GM23338 (cell line): ENCODE results near the gene NOLC1. TPM values are rescaled to one million over a fixed set of nuclear protein-coding genes. Genes with fewer than 3 reads are reported as not detected.

Experiments used
- ATAC-seq: fragments of 200-7000 bp; cut with Tn5 transposase; 3 replicates; pipeline ENCODE4 v1.9.1; 2020
- DNase-seq: peaks from one replicate; pipeline ENCODE4 v3.0.0-alpha.2; 2015; ENCODE audit warnings: low spot score
- H2AFZ ChIP-seq: fragments of 200-600 bp; sonication (generic); 2 replicates; pipeline ENCODE4 v1.8.0; 2016; ENCODE audit warnings: antibody characterized with exemption, mild to moderate bottlenecking, moderate library complexity
- H3F3A ChIP-seq: fragments of 200-600 bp; sonication (generic); replicated peaks from 2 replicates; pipeline ENCODE4 v1.8.0; 2017; ENCODE audit warnings: antibody characterized with exemption, mixed run types, low read depth
- H3K27ac ChIP-seq: fragments of 200-600 bp; sonication (generic); 2 replicates; pipeline ENCODE4 v1.6.1; 2016; ENCODE audit warnings: low read depth
- H3K27me3 ChIP-seq: fragments of 200-600 bp; sonication (generic); 2 replicates; pipeline ENCODE4 v1.8.0; 2016; ENCODE audit warnings: mild to moderate bottlenecking, mixed run types, moderate library complexity; ENCODE audit not compliant: insufficient read depth
- H3K36me3 ChIP-seq: fragments of 200-600 bp; sonication (generic); 2 replicates; pipeline ENCODE4 v1.8.0; 2016; ENCODE audit warnings: mild to moderate bottlenecking; ENCODE audit not compliant: insufficient read depth
- H3K4me1 ChIP-seq: fragments of 200-600 bp; sonication (generic); 2 replicates; pipeline ENCODE4 v1.8.0; 2016; ENCODE audit warnings: mild to moderate bottlenecking, moderate library complexity; ENCODE audit not compliant: insufficient read depth
- H3K4me2 ChIP-seq: fragments of 200-600 bp; sonication (generic); 2 replicates; pipeline ENCODE4 v1.7.1; 2017; ENCODE audit warnings: mixed run types
- H3K4me3 ChIP-seq: fragments of 200-600 bp; sonication (generic); 2 replicates; pipeline ENCODE4 v1.6.1; 2016; ENCODE audit warnings: mixed run types
- H3K79me2 ChIP-seq: fragments of 200-600 bp; sonication (generic); replicated peaks from 2 replicates; pipeline ENCODE4 v1.8.0; 2017; ENCODE audit warnings: mild to moderate bottlenecking; ENCODE audit not compliant: insufficient read depth
- H3K9me2 ChIP-seq: fragments of 200-600 bp; sonication (generic); 2 replicates; pipeline ENCODE4 v1.8.0; 2017; ENCODE audit not compliant: insufficient read depth
- H4K20me1 ChIP-seq: fragments of 200-600 bp; sonication (generic); replicated peaks from 2 replicates; pipeline ENCODE4 v1.8.0; 2017; ENCODE audit warnings: mild to moderate bottlenecking; ENCODE audit not compliant: insufficient read depth
- H3K27ac Mint-ChIP-seq: 2 replicates; pipeline ENCODE4 v1.8.0; 2020; ENCODE audit warnings: inconsistent platforms, mild to moderate bottlenecking, moderate library complexity, mixed read lengths
- H3K27me3 Mint-ChIP-seq: 3 replicates; pipeline ENCODE4 v1.8.0; 2022; ENCODE audit warnings: low read depth, mild to moderate bottlenecking, moderate library complexity, mixed read lengths, inconsistent platforms; ENCODE audit not compliant: insufficient read depth, poor library complexity
- H3K36me3 Mint-ChIP-seq: 3 replicates; pipeline ENCODE4 v1.8.0; 2021; ENCODE audit warnings: low read depth, mild to moderate bottlenecking, inconsistent platforms, moderate library complexity, mixed read lengths
- H3K4me1 Mint-ChIP-seq: 3 replicates; pipeline ENCODE4 v1.8.0; 2020; ENCODE audit warnings: mild to moderate bottlenecking, inconsistent platforms, mixed read lengths
- H3K4me3 Mint-ChIP-seq: 3 replicates; pipeline ENCODE4 v1.8.0; 2021; ENCODE audit warnings: moderate library complexity, mild to moderate bottlenecking, inconsistent platforms, mixed read lengths
- H3K9me3 Mint-ChIP-seq: 3 replicates; pipeline ENCODE4 v1.8.0; 2020; ENCODE audit warnings: moderate library complexity, mild to moderate bottlenecking, inconsistent platforms, mixed read lengths
- CREB1 ChIP-seq: fragments of 250-450 bp; sonication (Bioruptor Pico); IDR thresholded peaks from 2 replicates; pipeline ENCODE4 v1.5.0; 2020; ENCODE audit warnings: low read depth, mild to moderate bottlenecking, moderate library complexity
- CTCF ChIP-seq, 2 experiments: fragments of 200-600 bp in 1 of 2; sonication (generic) in 1 of 2; conservative IDR thresholded peaks; 2 replicates each; pipeline versions ENCODE4 v1.5.1 to v1.6.1; 2016 to 2017; ENCODE audit warnings: antibody characterized with exemption in 2 of 2, low read depth in 2 of 2, mild to moderate bottlenecking in 2 of 2, moderate library complexity in 1 of 2
- EZH2phosphoT487 ChIP-seq: fragments of 200-600 bp; sonication (generic); IDR thresholded peaks from one replicate; pipeline ENCODE4 v1.8.1; 2018; ENCODE audit warnings: antibody characterized with exemption; ENCODE audit not compliant: unreplicated experiment
- JUNB ChIP-seq: IDR thresholded peaks from one replicate; pipeline ENCODE4 v1.6.1; 2016; ENCODE audit warnings: antibody characterized with exemption; ENCODE audit not compliant: unreplicated experiment
- NANOG ChIP-seq: IDR thresholded peaks from 2 replicates; pipeline ENCODE4 v1.6.1; 2016; ENCODE audit warnings: antibody characterized with exemption, borderline replicate concordance
- POLR2AphosphoS5 ChIP-seq: IDR thresholded peaks from 2 replicates; pipeline ENCODE4 v1.6.1; 2016; ENCODE audit warnings: antibody characterized with exemption, low read depth
- REST ChIP-seq: IDR thresholded peaks from one replicate; pipeline ENCODE4 v1.6.1; 2018; ENCODE audit warnings: antibody characterized with exemption; ENCODE audit not compliant: unreplicated experiment
- STAT1 ChIP-seq: IDR thresholded peaks from one replicate; pipeline ENCODE4 v1.6.1; 2016; ENCODE audit warnings: antibody characterized with exemption; ENCODE audit not compliant: unreplicated experiment
- ZNF114 ChIP-seq: fragments of 250-450 bp; sonication (Bioruptor Pico); IDR thresholded peaks from 2 replicates; pipeline ENCODE4 v1.5.0; 2020; ENCODE audit warnings: mild to moderate bottlenecking, moderate library complexity
- ZNF331 ChIP-seq: fragments of 250-450 bp; sonication (Bioruptor Pico); IDR thresholded peaks from 2 replicates; pipeline ENCODE4 v1.5.0; 2020; ENCODE audit warnings: low read depth, mild to moderate bottlenecking, moderate library complexity
- polyA plus RNA-seq: library from polyadenylated mRNA; unstranded; fragments of >200 nt; fragmentation: Nextera tagmentation; extraction: Ambion mirVana; gene quantifications from 2 replicates; pipeline ENCODE4 v1.2.1, GENCODE V29; 2016
- total RNA-seq: library from RNA; depleted of rRNA; stranded (reverse); fragments of >200 nt; shearing (Covaris generic); gene quantifications from 2 replicates; pipeline ENCODE4 v1.2.3, GENCODE V29; 2014

Gene NOLC1
- total and polyA plus RNA-seq, 2 experiments from 2014 or later = 126 to 178 TPM

GRCh38 chr10:102148275-102148674 is 3.9 kb upstream of the NOLC1 start (continued):
- TF ChIP-seq REST (no peak), ZNF114 (CRISPR knock-in tag) (no peak), STAT1 (no peak)

GRCh38 chr10:102150970-102151773 is 1.0 kb upstream of the NOLC1 start:
- H3K4me3 ChIP-seq = peak overlapping the region; percentile 44
- peaks cover 46% of the 10 kb centered on the region for H3K79me2 ChIP-seq
- H3K27me3 ChIP-seq = no peaks in the 10 kb centered on the region
- Mint-ChIP-seq H3K4me1 (peaks cover 22% of the 10 kb centered on the region), H3K27me3 (peaks cover 11% of the 10 kb centered on the region), H3K27ac (peak overlapping the region; percentile 97), H3K4me3 (peak overlapping the region; percentile 96), H3K9me3 (no peaks in the 10 kb centered on the region), H3K36me3 (peaks cover 92% of the 10 kb centered on the region)
- H3F3A ChIP-seq = peaks cover 42% of the 10 kb centered on the region
- peak overlapping the region; percentile 98 for H3K27ac ChIP-seq
- ATAC-seq (peak; percentile 5), DNase-seq (no peak)
- peaks cover 14% of the 10 kb centered on the region for H3K4me1 ChIP-seq
- H3K4me2 ChIP-seq = peak overlapping the region; percentile 61
- no peak overlapping the region for H2AFZ ChIP-seq
- H4K20me1 ChIP-seq = peaks cover 52% of the 10 kb centered on the region
- peaks cover 43% of the 10 kb centered on the region for H3K36me3 ChIP-seq
- H3K9me2 ChIP-seq = no peaks in the 10 kb centered on the region
- TF ChIP-seq POLR2AphosphoS5 (no peak), CTCF (conservative IDR thresholded peaks at IDR 0.05; ENCODE audit: low read depth in 2 of 2) (no peak), STAT1 (no peak), REST (no peak), NANOG (no peak), EZH2phosphoT487 (no peak), ZNF331 (CRISPR knock-in tag) (no peak), CREB1 (CRISPR knock-in tag) (no peak), JUNB (no peak)
